GM19025 (cell line): Measurements from ENCODE around the gene LMTK2.
"Not testable (repeated sequence)": the region's sequence is repeated elsewhere in the genome, so short reads cannot be mapped to it uniquely, and the experiment has no call there.

Source experiments
- ATAC-seq: cut with Tn5 transposase; IDR thresholded peaks from one replicate; pipeline ENCODE4 v1.9.1; 2021; ENCODE audit warnings: mild to moderate bottlenecking, low read depth, moderate library complexity; ENCODE audit not compliant: unreplicated experiment

LMTK2 gene

GRCh38 chr7:98102170-98102569, 4.5 kb upstream of the LMTK2 start:
- no peak for ATAC-seq

- no peak for ATAC-seq
These were observed 619 bp upstream of the LMTK2 start for GRCh38 chr7:98105942-98106544.

- no peak for ATAC-seq
These were observed 655 bp downstream of the LMTK2 start for GRCh38 chr7:98107313-98107721.

GRCh38 chr7:98110249-98111022, 3.8 kb downstream of the LMTK2 start:
- ATAC-seq = no peak

- no peak for ATAC-seq
These were observed 5.4 kb downstream of the LMTK2 start for GRCh38 chr7:98112077-98112476.

- no peak for ATAC-seq
These were observed 9.3 kb downstream of the LMTK2 start for GRCh38 chr7:98115746-98116525.

GRCh38 chr7:98116656-98117461, 10.2 kb downstream of the LMTK2 start:
- ATAC-seq = no peak

- ATAC-seq = no peak
These were observed 12.7 kb downstream of the LMTK2 start for GRCh38 chr7:98119256-98119918.

GRCh38 chr7:98120559-98120958, 13.9 kb downstream of the LMTK2 start:
- ATAC-seq = no peak

- ATAC-seq = not testable (repeated sequence)
These were observed 14.7 kb downstream of the LMTK2 start for GRCh38 chr7:98121388-98121787.

GRCh38 chr7:98123365-98123696, 16.7 kb downstream of the LMTK2 start:
- ATAC-seq = no peak

GRCh38 chr7:98125759-98126158, 19.1 kb downstream of the LMTK2 start:
- no peak for ATAC-seq

- no peak for ATAC-seq
These were observed 19.9 kb downstream of the LMTK2 start for GRCh38 chr7:98126311-98127142.

GRCh38 chr7:98128346-98128745, 21.7 kb downstream of the LMTK2 start:
- no peak for ATAC-seq

- ATAC-seq = no peak
These were observed 24.3 kb downstream of the LMTK2 start for GRCh38 chr7:98130959-98131358.

GRCh38 chr7:98133181-98133580, 26.5 kb downstream of the LMTK2 start:
- ATAC-seq = peak; percentile 49

GRCh38 chr7:98133621-98134303, 27.1 kb downstream of the LMTK2 start:
- peak; percentile 5 for ATAC-seq

GRCh38 chr7:98134420-98135228, 28.0 kb downstream of the LMTK2 start:
- ATAC-seq = no peak
